GM12865 (cell line): Measurements from ENCODE around the gene NCMAP.

Source experiments
- DNase-seq: peaks from one replicate; pipeline ENCODE4 v3.0.0; 2010; ENCODE audit warnings: low read depth
- H3K4me3 ChIP-seq: 2 replicates; pipeline ENCODE4 v1.5.1; 2011; ENCODE audit warnings: mild to moderate bottlenecking, low read depth, low read length, control low read depth
- TF ChIP-seq, protein P1 (sequence below): IDR thresholded peaks from 2 replicates; pipeline ENCODE4 v1.5.1; 2011; ENCODE audit warnings: low read length, control low read depth, low read depth, inconsistent platforms; ENCODE audit not compliant: insufficient read depth; ENCODE audit errors: missing control alignments

Gene NCMAP

DNA sequence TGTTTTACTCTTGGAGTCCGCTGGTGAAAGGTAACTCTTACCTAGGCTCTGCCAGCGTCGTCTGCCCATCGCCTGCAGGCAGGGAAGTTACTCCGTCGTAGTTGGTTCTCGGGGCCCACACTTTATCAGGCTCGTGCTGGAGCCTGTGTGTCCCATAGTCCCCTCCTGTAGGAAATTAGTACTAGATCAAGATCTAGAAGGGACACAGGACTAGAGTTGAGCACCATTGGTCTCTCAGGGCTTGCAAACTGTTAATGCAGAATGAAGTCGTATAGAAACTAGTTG, 88.2 kb downstream of the NCMAP start:
- peak; percentile 29 for DNase-seq
- H3K4me3 ChIP-seq = peak overlapping the region; percentile 99
- TF ChIP-seq, protein P1, sequence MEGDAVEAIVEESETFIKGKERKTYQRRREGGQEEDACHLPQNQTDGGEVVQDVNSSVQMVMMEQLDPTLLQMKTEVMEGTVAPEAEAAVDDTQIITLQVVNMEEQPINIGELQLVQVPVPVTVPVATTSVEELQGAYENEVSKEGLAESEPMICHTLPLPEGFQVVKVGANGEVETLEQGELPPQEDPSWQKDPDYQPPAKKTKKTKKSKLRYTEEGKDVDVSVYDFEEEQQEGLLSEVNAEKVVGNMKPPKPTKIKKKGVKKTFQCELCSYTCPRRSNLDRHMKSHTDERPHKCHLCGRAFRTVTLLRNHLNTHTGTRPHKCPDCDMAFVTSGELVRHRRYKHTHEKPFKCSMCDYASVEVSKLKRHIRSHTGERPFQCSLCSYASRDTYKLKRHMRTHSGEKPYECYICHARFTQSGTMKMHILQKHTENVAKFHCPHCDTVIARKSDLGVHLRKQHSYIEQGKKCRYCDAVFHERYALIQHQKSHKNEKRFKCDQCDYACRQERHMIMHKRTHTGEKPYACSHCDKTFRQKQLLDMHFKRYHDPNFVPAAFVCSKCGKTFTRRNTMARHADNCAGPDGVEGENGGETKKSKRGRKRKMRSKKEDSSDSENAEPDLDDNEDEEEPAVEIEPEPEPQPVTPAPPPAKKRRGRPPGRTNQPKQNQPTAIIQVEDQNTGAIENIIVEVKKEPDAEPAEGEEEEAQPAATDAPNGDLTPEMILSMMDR = no peak

DNA sequence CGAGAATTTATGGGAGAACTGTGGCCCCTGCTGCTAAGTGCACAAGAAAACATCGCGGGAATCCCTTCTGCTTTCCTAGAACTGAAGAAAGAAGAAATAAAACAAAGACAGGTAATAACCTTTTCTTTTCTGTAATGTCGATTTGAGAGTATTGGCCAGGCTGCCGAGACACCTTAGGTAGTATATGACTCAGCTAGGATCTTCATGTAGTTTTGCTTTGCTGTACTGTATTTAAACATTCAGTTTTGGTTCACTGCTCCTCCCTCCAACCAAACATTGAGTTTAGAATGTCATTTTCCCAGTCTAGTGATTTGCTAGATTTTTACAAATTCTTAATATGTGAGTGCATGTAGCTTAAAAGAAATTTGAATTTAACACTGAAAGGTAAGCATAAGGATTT, 93.0 kb downstream of the NCMAP start:
- H3K4me3 ChIP-seq = no peak overlapping the region
- DNase-seq = no peak
- TF ChIP-seq, protein P1 = no peak

DNA sequence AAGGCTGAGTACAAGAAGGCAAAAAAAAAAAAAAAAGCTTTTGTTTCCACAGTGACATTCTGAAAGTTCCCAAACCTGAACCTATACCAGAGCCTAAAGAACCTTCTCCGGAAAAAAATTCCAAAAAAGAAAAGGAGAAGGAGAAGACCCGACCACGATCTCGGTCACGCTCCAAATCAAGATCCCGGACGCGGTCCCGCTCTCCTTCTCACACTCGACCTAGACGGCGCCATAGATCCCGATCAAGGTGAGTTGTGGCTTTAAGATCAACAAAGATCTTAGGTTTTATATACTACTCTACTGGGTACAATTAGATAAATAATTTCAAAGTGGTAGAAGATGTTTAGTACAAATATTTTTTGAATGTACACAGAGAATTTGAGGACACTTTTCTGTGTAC, 96.5 kb downstream of the NCMAP start:
- TF ChIP-seq, protein P1 = no peak
- H3K4me3 ChIP-seq = no peak overlapping the region
- no peak for DNase-seq

DNA sequence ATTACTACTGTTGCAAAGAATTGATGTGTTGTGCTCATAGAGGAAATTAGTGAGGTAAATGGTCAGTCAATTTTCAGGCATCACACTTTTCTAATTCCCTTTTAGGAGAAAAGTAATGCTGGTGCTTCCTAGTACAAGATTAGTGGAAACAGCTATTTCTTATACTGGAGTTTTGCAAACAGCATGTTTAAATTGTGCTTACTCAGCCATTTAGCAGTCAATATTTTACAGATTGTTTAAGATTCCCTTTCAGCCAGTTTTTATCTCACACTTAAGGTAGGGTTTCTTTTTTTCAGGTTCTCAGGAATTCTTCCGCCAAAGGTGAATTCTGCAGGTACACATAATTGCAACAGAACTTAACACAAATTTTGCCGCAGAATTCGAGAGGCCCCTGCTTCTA, 98.1 kb downstream of the NCMAP start:
- TF ChIP-seq, protein P1 = no peak
- H3K4me3 ChIP-seq = no peak overlapping the region
- no peak for DNase-seq

DNA sequence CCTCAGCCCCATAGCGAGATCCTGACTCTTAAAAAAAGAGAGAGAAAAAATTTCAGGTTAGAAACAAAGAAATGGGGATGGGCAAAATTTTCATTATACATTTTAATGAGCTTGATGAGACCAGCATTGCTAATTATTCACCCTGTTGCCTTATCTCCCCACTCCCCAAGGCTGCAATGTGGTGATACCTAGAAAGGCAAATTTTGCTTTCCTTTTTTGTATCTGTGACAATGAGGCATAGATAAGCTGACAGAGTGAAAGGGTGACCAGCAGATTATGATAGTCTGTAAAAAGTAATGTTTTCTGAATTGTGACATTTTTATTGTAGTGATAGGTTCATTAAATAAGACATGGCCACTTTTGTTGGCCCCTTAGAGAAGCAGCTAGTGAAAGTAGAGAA, 100.2 kb downstream of the NCMAP start:
- no peak for DNase-seq
- TF ChIP-seq, protein P1 = no peak
- no peak overlapping the region for H3K4me3 ChIP-seq

DNA sequence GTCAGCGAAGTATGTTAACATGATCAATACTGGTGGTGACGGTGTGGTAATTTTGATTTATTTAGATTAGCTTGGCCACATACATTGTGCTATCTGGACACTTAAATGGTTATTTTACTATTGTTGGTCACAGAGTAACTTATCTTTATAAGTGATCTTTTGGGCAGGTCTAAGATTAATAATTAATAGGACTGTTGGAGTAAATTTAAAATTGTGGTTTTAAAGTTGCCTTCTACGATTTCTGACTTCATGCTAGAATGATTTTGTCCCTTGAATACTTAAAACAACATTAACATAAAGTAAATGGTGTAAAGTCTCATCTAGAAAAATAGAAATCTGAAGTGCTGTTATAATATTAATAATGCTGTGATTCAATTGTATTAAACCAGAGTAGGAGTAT, 101.9 kb downstream of the NCMAP start:
- no peak for DNase-seq
- TF ChIP-seq, protein P1 = no peak
- no peak overlapping the region for H3K4me3 ChIP-seq
